H1 (cell line): ENCODE results near the gene PITX3.

ENCODE experiments used
- CBX8 ChIP-seq: fragments of 300-800, 300-1000 bp; sonication (generic); IDR thresholded peaks from 2 replicates; pipeline ENCODE4 v1.7.1; 2016; ENCODE audit warnings: low read depth, low read length, borderline replicate concordance
- CEBPB ChIP-seq: IDR thresholded peaks from 2 replicates; pipeline ENCODE4 v1.6.1; 2012; ENCODE audit warnings: low read depth, low read length
- EP300 ChIP-seq, 2 experiments: IDR thresholded peaks; 1 replicate in 1 of 2; 2 replicates in 1 of 2; pipeline ENCODE4 v1.6.1; 2011 to 2012; ENCODE audit warnings: low read depth in 2 of 2, low read length in 2 of 2, mild to moderate bottlenecking in 2 of 2, borderline replicate concordance in 1 of 2, inconsistent platforms in 1 of 2, moderate library complexity in 1 of 2
- EZH2 ChIP-seq: fragments of 200-600 bp; sonication (generic); IDR thresholded peaks from 2 replicates; pipeline ENCODE4 v1.7.1; 2012; ENCODE audit warnings: low read depth, mild to moderate bottlenecking, moderate library complexity, low read length, inconsistent platforms; ENCODE audit not compliant: severe bottlenecking
- MAX ChIP-seq: IDR thresholded peaks from 2 replicates; pipeline ENCODE4 v1.6.1; 2012; ENCODE audit warnings: inconsistent platforms
- POLR2A ChIP-seq, 2 experiments: IDR thresholded peaks; 1 replicate in 1 of 2; 2 replicates in 1 of 2; pipeline ENCODE4 v1.6.1; 2011; ENCODE audit warnings: low read depth in 2 of 2, low read length in 2 of 2, mild to moderate bottlenecking in 2 of 2; ENCODE audit errors: control extremely low read depth in 1 of 2
- RAD21 ChIP-seq, 2 experiments: IDR thresholded peaks in 1 of 2; conservative IDR thresholded peaks in 1 of 2; 2 replicates each; pipeline ENCODE4 v1.6.1; 2011; ENCODE audit warnings: low read depth in 2 of 2, low read length in 2 of 2, improper control_type of control experiment in 1 of 2, inconsistent platforms in 1 of 2, mild to moderate bottlenecking in 1 of 2, moderate library complexity in 1 of 2
- USF2 ChIP-seq: IDR thresholded peaks from 2 replicates; pipeline ENCODE4 v1.6.1; 2011; ENCODE audit warnings: low read length, improper control_type of control experiment
- YY1 ChIP-seq: IDR thresholded peaks from 2 replicates; pipeline ENCODE4 v1.6.1; 2011; ENCODE audit warnings: low read depth, mild to moderate bottlenecking, low read length
- ZNF274 ChIP-seq: IDR thresholded peaks from 2 replicates; pipeline ENCODE4 v1.7.0; 2012; ENCODE audit warnings: low read length, borderline replicate concordance; ENCODE audit errors: extremely low read depth

GRCh38 chr10:102245932-102246251, 4.6 kb upstream of the PITX3 start:
- TF ChIP-seq RAD21 (IDR thresholded peaks at IDR 0.05 in 1 of 2, conservative IDR thresholded peaks at IDR 0.05 in 1 of 2; ENCODE audit: low read depth in 2 of 2, low read length in 2 of 2), result no peak
- TF ChIP-seq YY1, result no peak
- TF ChIP-seq USF2, result no peak
- no peak for TF ChIP-seq CBX8
- no peak for TF ChIP-seq EP300 (IDR thresholded peaks at IDR 0.05; ENCODE audit: borderline replicate concordance in 1 of 2, low read depth in 2 of 2, low read length in 2 of 2)
- no peak for TF ChIP-seq MAX
- no peak for TF ChIP-seq EZH2
- TF ChIP-seq POLR2A (IDR thresholded peaks at IDR 0.05; ENCODE audit: control extremely low read depth in 1 of 2, low read depth in 2 of 2, low read length in 2 of 2), result no peak
- no peak for TF ChIP-seq ZNF274
- TF ChIP-seq CEBPB, result no peak
